ENCODE data around the gene CUZD1. TPM values are rescaled to one million over a fixed set of nuclear protein-coding genes. Genes with fewer than 3 reads are reported as not detected.

CUZD1 gene
- total and polyA plus RNA-seq, 3 experiments from 2014 or later, result 1.6 to 1.8 (median 1.6) TPM

- H3K27me3 ChIP-seq (ENCODE audit: insufficient read depth, low read length, poor library complexity, severe bottlenecking), result no peaks in the 10 kb centered on the region
- no peaks in the 10 kb centered on the region for H3K9me3 ChIP-seq (ENCODE audit: low read length)
- ChIA-PET CTCF (no interaction called here), POLR2A (no interaction called here)
- Mint-ChIP-seq H3K27me3 (peaks cover 7 to 19% of the 10 kb centered on the region in 2 donors), H3K27ac (no peak overlapping the region), H3K36me3 (no peaks in the 10 kb centered on the region), H3K4me3 (no peak overlapping the region), H3K9me3 (no peaks in the 10 kb centered on the region), H3K4me1 (no peaks in the 10 kb centered on the region)
- DNase-seq, result no peak
- no peak overlapping the region for H3K27ac ChIP-seq (ENCODE audit: low read depth, low read length)
- H3K36me3 ChIP-seq (ENCODE audit: insufficient read depth, low read length), result no peaks in the 10 kb centered on the region
- no peaks in the 10 kb centered on the region for H3K4me1 ChIP-seq (ENCODE audit: insufficient read depth, low read length)
- no peak overlapping the region for H3K4me3 ChIP-seq (ENCODE audit: low read length)
Observed at GRCh38 chr10:122795924-122796323, 49.7 kb downstream of the CUZD1 start.

- POLR2A ChIA-PET, result no interaction called here
- peaks cover 0 to 2% (median 0%) of the 10 kb centered on the region in 5 donors for H3K9me3 Mint-ChIP-seq
- DNase-seq, result no peak
Observed at GRCh38 chr10:122786269-122786668, 59.4 kb downstream of the CUZD1 start.

GRCh38 chr10:122782911-122783310 lies 62.7 kb downstream of the CUZD1 start:
- no peak overlapping the region for H3K27ac Mint-ChIP-seq
- Histone ChIP-seq H3K27ac (ENCODE audit: low read depth, low read length) (no peak overlapping the region), H3K9me3 (ENCODE audit: low read length) (no peaks in the 10 kb centered on the region), H3K4me1 (ENCODE audit: insufficient read depth, low read length) (no peaks in the 10 kb centered on the region), H3K36me3 (ENCODE audit: insufficient read depth, low read length) (no peaks in the 10 kb centered on the region), H3K27me3 (ENCODE audit: insufficient read depth, low read length, poor library complexity, severe bottlenecking) (no peaks in the 10 kb centered on the region), H3K4me3 (ENCODE audit: low read length) (no peak overlapping the region)
- no peak for DNase-seq
- H3K36me3 Mint-ChIP-seq, result no peaks in the 10 kb centered on the region
- H3K4me3 Mint-ChIP-seq, result no peak overlapping the region
- POLR2A ChIA-PET, result no interaction called here
- H3K27me3 Mint-ChIP-seq, result peaks cover 4 to 12% of the 10 kb centered on the region in 2 donors
- H3K9me3 Mint-ChIP-seq, result peaks cover 0 to 2% (median 0%) of the 10 kb centered on the region in 5 donors
- no peaks in the 10 kb centered on the region for H3K4me1 Mint-ChIP-seq
- CTCF ChIA-PET, result no interaction called here

More at GRCh38 chr10:122786269-122786668, 59.4 kb downstream of the CUZD1 start:
- Histone ChIP-seq H3K27me3 (ENCODE audit: insufficient read depth, low read length, poor library complexity, severe bottlenecking) (no peaks in the 10 kb centered on the region), H3K27ac (ENCODE audit: low read depth, low read length) (no peak overlapping the region), H3K4me1 (ENCODE audit: insufficient read depth, low read length) (no peaks in the 10 kb centered on the region), H3K9me3 (ENCODE audit: low read length) (no peaks in the 10 kb centered on the region), H3K4me3 (ENCODE audit: low read length) (no peak overlapping the region), H3K36me3 (ENCODE audit: insufficient read depth, low read length) (no peaks in the 10 kb centered on the region)
- H3K36me3 Mint-ChIP-seq, result no peaks in the 10 kb centered on the region
- no peaks in the 10 kb centered on the region for H3K4me1 Mint-ChIP-seq
- H3K4me3 Mint-ChIP-seq, result no peak overlapping the region
- CTCF ChIA-PET, result no interaction called here
- peaks cover 9 to 13% of the 10 kb centered on the region in 2 donors for H3K27me3 Mint-ChIP-seq
- no peak overlapping the region for H3K27ac Mint-ChIP-seq

Other genes starting within 250 kb of the CUZD1 start
- not detected for gene C10orf120, start 146.0 kb downstream of the CUZD1 start, total RNA-seq
- gene C10orf120, start 146.0 kb downstream of the CUZD1 start, polyA plus RNA-seq, result not detected
- 10 to 100 TPM; 10.1 to 11.7 TPM for gene FAM24B, start 33.7 kb upstream of the CUZD1 start, total RNA-seq
- 8.5 TPM for gene FAM24B, start 33.7 kb upstream of the CUZD1 start, polyA plus RNA-seq
- gene FAM24A, start 64.8 kb upstream of the CUZD1 start, total RNA-seq, result not detected
- gene FAM24A, start 64.8 kb upstream of the CUZD1 start, polyA plus RNA-seq, result not detected
- gene C10orf88, start 108.4 kb upstream of the CUZD1 start, total RNA-seq, result 10 to 100 TPM in 1 of 2 experiments, 1 to 10 TPM in 1; 8.5 to 11.4 TPM
- 8.5 TPM for gene C10orf88, start 108.4 kb upstream of the CUZD1 start, polyA plus RNA-seq
- gene PSTK, start 134.5 kb upstream of the CUZD1 start, total RNA-seq, result 1 to 10 TPM; 5.8 TPM
- gene PSTK, start 134.5 kb upstream of the CUZD1 start, polyA plus RNA-seq, result 8.8 TPM
- gene IKZF5, start 162.9 kb upstream of the CUZD1 start, total RNA-seq, result 10 to 100 TPM; 20.3 to 23.9 TPM
- gene IKZF5, start 162.9 kb upstream of the CUZD1 start, polyA plus RNA-seq, result 14.8 TPM
- 10 to 100 TPM; 24.4 to 27.3 TPM for gene ACADSB, start 163.1 kb upstream of the CUZD1 start, total RNA-seq
- gene ACADSB, start 163.1 kb upstream of the CUZD1 start, polyA plus RNA-seq, result 29.2 TPM

Measured in CD8-positive, alpha-beta memory T cell (primary cell).